Breast epithelium (tissue), 3 donors: ENCODE measurements around the gene BIRC6.

Experiments used
- POLR2A ChIP-seq: fragments of 450-650 bp; IDR thresholded peaks from one replicate; pipeline ENCODE4 v1.6.1; 2016; ENCODE audit warnings: antibody characterized with exemption, mild to moderate bottlenecking, moderate library complexity
- TF ChIP-seq, protein P1 (sequence below), 3 donors: fragments of 450-650 bp; IDR thresholded peaks; one replicate each; pipeline ENCODE4 v1.5.1; 2016 to 2017; ENCODE audit warnings: antibody characterized with exemption in 3 of 3, mild to moderate bottlenecking in 3 of 3, moderate library complexity in 3 of 3

- TF ChIP-seq, protein P1, sequence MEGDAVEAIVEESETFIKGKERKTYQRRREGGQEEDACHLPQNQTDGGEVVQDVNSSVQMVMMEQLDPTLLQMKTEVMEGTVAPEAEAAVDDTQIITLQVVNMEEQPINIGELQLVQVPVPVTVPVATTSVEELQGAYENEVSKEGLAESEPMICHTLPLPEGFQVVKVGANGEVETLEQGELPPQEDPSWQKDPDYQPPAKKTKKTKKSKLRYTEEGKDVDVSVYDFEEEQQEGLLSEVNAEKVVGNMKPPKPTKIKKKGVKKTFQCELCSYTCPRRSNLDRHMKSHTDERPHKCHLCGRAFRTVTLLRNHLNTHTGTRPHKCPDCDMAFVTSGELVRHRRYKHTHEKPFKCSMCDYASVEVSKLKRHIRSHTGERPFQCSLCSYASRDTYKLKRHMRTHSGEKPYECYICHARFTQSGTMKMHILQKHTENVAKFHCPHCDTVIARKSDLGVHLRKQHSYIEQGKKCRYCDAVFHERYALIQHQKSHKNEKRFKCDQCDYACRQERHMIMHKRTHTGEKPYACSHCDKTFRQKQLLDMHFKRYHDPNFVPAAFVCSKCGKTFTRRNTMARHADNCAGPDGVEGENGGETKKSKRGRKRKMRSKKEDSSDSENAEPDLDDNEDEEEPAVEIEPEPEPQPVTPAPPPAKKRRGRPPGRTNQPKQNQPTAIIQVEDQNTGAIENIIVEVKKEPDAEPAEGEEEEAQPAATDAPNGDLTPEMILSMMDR (IDR thresholded peaks at IDR 0.05): no peak
- no peak for TF ChIP-seq POLR2A
Observed at GRCh38 chr2:32453242-32454062, 96.6 kb downstream of the BIRC6 start.
